ENCODE measurements around the gene KIRREL2. TPM values are rescaled to one million over a fixed set of nuclear protein-coding genes. Genes with fewer than 3 reads are reported as not detected.

Gene KIRREL2
- total RNA-seq, 1 donor from 2014 or later, result 0.12 TPM

DNA sequence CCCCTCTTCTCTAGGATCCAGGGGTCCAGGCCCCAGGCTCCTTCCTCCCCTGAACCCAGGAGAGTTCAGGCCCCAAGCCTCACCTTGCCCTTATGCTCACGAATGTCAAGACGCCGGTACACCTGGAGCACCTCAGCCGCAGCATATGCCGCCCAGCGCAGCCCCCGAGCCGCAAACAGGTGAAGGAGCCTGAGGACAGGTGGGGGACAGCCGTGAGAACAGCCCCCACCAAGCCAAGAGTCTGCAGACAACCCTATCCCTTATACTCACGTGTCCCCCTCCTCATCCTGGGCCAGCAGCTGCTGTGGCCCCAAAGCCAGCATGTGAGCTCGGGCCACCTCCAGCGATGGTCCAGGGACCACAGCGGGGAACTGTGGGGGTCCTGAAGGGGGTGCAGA is 39.9 kb downstream of the KIRREL2 start:
- ATAC-seq (no peak), DNase-seq (no peak)
- Histone ChIP-seq H3K36me3 (peaks cover 64% of the 10 kb centered on the region), H3K4me3 (no peak overlapping the region), H3K4me1 (peaks cover 26% of the 10 kb centered on the region), H3K9me3 (no peaks in the 10 kb centered on the region), H3K27ac (no peak overlapping the region), H3K27me3 (ENCODE audit: low read depth) (no peaks in the 10 kb centered on the region)
- TF ChIP-seq, protein P1, sequence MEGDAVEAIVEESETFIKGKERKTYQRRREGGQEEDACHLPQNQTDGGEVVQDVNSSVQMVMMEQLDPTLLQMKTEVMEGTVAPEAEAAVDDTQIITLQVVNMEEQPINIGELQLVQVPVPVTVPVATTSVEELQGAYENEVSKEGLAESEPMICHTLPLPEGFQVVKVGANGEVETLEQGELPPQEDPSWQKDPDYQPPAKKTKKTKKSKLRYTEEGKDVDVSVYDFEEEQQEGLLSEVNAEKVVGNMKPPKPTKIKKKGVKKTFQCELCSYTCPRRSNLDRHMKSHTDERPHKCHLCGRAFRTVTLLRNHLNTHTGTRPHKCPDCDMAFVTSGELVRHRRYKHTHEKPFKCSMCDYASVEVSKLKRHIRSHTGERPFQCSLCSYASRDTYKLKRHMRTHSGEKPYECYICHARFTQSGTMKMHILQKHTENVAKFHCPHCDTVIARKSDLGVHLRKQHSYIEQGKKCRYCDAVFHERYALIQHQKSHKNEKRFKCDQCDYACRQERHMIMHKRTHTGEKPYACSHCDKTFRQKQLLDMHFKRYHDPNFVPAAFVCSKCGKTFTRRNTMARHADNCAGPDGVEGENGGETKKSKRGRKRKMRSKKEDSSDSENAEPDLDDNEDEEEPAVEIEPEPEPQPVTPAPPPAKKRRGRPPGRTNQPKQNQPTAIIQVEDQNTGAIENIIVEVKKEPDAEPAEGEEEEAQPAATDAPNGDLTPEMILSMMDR (IDR thresholded peaks at IDR 0.05), result no peak
- intact Hi-C loops (cut with DNase I), result no loop called here

DNA sequence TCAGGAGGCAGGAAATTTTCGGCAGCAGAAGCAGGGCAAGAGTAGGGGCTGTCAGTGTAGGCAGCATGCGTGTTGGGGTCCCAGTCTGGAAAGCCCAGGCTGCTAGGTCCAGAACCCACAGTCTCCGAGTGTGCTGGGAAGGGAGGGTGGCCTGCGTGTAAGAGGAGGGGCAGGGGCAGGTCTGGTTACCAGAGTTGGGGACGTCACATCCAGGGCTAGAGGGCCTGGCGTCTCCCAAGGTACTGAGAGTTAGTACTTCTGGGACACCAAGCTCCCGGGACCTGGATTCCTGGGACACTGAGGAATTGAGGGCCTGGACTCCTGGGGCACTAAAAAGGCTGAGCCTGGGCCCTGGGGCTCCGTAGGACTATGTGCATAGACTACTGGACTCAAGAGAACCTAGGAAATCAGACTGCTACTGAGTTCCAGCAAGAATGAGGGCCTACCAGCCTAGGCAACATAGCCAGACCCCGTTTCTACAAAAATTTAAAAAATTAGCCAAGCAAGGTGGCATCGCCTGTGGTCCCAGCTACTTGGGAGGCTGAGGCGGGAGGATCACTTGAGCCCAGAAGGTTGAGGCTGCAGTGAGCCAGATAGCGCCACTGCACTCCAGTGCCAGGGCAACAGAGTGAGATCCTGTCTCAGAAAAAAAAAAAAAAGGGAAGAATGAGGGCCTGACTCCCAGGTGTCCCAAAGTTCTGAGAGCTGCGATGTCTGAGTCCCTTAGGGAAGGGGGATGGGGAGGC is 41.2 kb downstream of the KIRREL2 start:
- peak overlapping the region; percentile 80 for H3K4me3 ChIP-seq
- intact Hi-C loops (cut with DNase I), result no loop called here
- ATAC-seq, result no peak
- H3K4me1 ChIP-seq, result peaks cover 36% of the 10 kb centered on the region
- no peaks in the 10 kb centered on the region for H3K27me3 ChIP-seq (ENCODE audit: low read depth)
- no peak for DNase-seq
- H3K9me3 ChIP-seq, result no peaks in the 10 kb centered on the region
- TF ChIP-seq, protein P1 (IDR thresholded peaks at IDR 0.05), result no peak
- H3K36me3 ChIP-seq, result peaks cover 52% of the 10 kb centered on the region
- peak overlapping the region; percentile 86 for H3K27ac ChIP-seq

DNA sequence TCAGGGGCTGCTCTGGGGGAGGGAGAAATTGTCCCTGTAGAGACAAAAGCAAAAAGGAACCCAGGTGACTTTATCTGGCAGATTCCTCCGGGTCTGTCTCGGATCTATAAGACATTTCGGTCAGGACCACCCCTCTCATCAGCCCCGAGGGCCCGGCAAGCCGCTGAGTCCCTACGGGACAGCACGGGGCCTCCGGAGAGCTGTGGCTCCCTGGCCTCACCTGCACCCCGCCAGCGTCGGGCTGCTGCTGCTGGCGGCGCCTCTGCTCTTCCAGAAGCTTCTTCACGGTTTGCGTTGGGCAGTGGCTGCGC is 41.7 kb downstream of the KIRREL2 start:
- no peaks in the 10 kb centered on the region for H3K27me3 ChIP-seq (ENCODE audit: low read depth)
- TF ChIP-seq, protein P1 (IDR thresholded peaks at IDR 0.05), result no peak
- ATAC-seq (peak; percentile 0 to 7), DNase-seq (no peak)
- H3K4me3 ChIP-seq, result peak overlapping the region; percentile 80
- intact Hi-C loops (cut with DNase I), result no loop called here
- H3K27ac ChIP-seq, result peak overlapping the region; percentile 86
- no peaks in the 10 kb centered on the region for H3K9me3 ChIP-seq
- H3K36me3 ChIP-seq, result peaks cover 46% of the 10 kb centered on the region
- peaks cover 42% of the 10 kb centered on the region for H3K4me1 ChIP-seq

DNA sequence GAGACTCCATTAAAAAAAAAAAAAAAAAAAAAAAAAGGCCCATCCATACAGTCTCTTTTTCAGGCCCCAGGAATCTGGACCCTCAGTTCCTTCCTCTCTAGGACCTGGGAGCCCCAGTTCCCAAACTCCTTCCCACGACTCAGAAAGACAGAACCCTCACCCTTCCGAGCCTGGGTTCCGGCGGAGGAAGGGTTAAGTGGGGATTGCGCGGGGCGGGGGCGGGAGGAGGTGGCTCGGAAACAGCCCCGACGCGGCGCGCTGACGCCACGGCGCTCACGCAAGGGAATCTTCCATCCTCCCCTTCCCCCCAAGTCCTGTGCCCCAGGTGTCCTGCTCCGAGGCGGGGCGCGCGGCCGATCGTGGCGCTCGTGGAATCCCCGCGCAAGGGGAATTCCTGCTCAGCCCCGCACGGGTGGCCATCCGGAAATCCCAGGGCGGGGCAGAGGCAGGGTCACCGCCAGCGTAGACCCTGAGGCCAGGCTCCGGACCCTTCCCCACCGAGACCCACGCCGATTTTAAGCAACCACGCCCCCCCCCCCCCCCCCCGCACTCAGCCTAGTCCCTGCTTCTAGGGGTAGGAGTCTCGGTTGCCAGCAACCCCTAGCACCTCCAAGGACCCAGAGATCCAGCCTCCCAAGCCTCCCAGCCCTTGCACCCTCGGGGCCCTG is 43.0 kb downstream of the KIRREL2 start:
- TF ChIP-seq, protein P1 (IDR thresholded peaks at IDR 0.05), result no peak
- H3K4me1 ChIP-seq, result peaks cover 48% of the 10 kb centered on the region
- peaks cover 34% of the 10 kb centered on the region for H3K36me3 ChIP-seq
- H3K27ac ChIP-seq, result peak overlapping the region; percentile 86
- intact Hi-C loops (cut with DNase I), result no loop called here
- no peaks in the 10 kb centered on the region for H3K9me3 ChIP-seq
- ATAC-seq (peak; percentile 91 to 92), DNase-seq (peak; percentile 93)
- H3K27me3 ChIP-seq (ENCODE audit: low read depth), result no peaks in the 10 kb centered on the region
- peak overlapping the region; percentile 80 for H3K4me3 ChIP-seq

DNA sequence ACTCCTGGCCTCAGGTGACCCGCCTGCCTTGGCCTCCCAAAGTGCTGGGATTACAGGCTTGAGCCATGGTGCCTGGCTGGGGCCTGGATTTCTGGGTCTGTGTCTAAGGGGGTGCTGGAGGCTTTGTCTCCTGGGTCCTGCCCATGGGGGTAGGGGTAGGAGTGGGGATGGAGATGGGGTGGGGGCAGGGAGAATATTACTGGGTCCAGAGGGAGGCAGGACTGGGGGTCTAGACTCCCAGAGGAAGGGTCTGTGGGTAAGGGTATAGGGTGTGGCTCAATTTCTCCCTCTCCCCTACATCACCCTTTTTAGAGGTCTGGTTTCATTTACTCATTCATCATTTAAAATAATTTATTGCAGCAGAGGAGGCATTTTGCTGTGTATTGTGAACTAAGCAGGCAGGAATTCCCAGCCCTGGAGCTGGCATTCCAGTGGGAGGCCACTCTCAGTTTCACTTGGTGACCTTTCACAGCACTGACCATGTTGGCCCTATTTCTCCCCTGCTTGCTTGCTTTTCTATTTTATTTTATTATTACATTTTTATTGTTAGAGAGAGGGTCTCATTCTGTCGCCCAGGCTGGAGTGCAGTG is 44.4 kb downstream of the KIRREL2 start:
- Histone ChIP-seq H3K9me3 (no peaks in the 10 kb centered on the region), H3K27me3 (ENCODE audit: low read depth) (no peaks in the 10 kb centered on the region), H3K4me3 (peak overlapping the region; percentile 80), H3K4me1 (peaks cover 49% of the 10 kb centered on the region), H3K27ac (peak overlapping the region; percentile 86), H3K36me3 (peaks cover 19% of the 10 kb centered on the region)
- ATAC-seq (no peak), DNase-seq (no peak)
- TF ChIP-seq, protein P1 (IDR thresholded peaks at IDR 0.05), result no peak
- intact Hi-C loops (cut with DNase I), result no loop called here

All from lower lobe of right lung (tissue), 2 donors.